Inflammatory macrophage treated with lipopolysaccharide for 4 hours (primary cell): ENCODE measurements around the gene PCSK6.

Experiments
- DNase-seq: peaks from one replicate; pipeline ENCODE4 v3.0.0-alpha.2; 2020

The PCSK6 gene

DNA sequence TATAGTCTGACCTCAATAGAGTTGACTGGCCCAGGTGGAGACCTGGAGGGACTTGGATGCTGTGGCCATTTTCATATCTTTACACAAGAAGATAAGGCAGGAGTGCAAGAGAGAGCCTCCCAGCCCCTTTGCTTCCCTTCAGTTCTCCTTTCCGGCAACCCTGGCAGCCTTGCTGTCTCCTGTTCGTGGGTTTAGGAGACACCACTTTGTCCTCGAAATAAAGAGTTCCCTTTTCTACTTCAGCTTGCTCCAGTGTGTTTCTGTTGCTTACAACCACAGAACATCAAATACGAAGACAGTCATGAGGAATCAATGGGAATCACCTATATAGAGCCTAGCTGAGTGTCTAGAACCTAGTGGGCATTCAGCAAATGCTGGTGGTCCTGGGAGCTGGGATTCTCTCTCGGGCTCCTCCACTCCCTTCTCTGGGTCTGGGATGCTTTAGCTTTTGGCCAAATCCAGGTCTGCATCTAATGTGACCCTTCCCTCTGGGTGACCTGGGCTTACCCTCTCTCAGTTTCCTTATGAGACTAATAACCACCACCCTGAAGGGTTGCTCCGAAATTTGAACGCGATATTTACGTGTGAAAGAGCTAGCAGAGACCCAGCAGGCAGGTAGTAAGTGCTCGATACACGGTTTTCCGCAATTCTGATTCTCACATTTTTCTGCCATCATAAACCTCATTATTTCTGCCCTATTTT is 44.5 kb downstream of the PCSK6 start:
- DNase-seq: peak; percentile 14

DNA sequence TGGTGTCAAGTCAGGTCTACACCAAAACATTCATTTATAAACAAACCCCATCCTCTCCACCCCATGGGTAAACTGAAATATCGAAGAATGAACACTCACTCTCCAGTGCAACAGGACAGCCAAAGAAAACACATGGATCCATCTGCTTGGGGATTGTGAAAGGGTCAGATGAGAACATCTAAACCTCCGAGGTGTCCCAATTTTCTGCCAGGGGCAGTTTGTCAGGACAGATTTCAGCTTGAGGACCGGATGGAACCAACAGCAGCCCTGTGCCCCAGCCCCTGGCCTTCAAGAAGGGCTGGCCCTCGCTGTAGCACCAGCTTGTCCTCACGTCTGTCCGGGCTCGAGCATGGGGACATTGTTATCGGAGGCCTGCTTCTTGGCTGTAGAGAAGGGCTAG is 45.5 kb downstream of the PCSK6 start:
- DNase-seq: no peak

DNA sequence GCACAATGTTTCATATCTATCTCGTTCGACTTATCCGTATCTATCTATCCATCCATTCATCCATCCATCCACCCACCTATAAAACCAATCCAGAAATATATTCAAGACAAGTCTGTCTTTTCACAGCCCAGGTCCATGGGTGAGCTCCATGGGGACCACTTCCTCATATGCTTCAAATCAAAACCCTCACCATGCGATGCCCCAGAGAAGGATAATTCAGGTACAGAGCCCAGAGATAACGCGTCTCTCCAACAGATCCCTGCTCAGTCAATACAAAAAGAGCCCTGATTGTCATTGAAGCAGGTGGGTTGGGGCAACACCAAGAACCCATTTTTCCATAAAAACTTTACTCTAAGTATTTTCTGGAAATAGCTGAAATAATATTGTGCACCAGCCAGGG is 47.2 kb downstream of the PCSK6 start:
- no peak for DNase-seq

DNA sequence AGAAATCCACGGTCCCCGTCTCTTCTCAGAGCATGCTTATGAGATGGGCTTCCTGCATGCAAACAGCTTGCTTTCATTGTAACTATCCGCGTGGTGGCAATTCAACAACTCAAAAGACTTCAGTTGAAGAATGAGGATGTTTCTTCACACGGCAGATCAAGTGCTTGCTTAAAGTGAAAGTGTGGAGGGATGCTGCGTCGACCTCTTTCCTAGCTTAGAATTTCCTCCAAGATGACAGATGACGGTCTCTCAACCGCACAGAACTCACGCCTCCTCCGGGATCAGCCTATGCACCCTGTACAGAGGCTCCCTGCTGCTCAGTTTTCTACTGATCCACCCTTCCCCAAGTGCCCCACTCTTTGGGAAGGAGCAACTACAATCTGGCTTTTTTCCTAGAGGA is 47.8 kb downstream of the PCSK6 start:
- peak; percentile 43 for DNase-seq

DNA sequence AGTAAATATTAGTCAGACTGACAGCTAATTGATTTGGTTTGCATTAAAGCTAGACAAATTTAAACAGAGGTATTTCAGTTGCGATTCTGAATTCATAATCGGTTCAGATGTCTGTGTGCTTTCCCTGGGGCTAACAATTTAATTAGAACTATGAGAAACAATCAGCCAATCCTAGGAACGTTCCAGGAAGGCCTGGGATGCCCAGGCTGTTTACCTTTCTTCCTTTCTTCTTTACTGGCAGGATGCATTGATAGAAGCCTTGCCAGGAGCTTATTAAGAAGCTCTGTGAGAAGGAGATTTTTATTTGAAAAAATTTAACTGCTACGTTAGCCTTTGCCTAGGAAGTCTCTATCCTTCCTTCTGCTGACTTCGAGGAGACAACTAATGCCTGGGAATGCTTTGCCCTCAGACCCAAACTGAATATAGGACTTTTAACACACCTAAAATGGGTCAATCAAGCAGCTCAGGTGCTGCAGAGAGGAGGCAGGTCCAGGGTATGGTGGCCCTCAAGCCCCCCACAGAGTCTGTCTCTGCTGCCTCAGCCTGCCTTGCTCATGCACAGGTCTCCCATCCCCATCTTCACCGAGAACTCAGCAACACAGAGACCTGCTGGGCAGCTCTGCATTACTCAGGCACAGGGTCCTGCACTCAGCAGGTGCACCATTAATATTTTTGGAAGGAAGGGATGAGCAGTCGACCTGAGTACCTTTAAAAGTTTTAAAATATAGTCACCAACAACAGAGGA is 48.5 kb downstream of the PCSK6 start:
- no peak for DNase-seq

DNA sequence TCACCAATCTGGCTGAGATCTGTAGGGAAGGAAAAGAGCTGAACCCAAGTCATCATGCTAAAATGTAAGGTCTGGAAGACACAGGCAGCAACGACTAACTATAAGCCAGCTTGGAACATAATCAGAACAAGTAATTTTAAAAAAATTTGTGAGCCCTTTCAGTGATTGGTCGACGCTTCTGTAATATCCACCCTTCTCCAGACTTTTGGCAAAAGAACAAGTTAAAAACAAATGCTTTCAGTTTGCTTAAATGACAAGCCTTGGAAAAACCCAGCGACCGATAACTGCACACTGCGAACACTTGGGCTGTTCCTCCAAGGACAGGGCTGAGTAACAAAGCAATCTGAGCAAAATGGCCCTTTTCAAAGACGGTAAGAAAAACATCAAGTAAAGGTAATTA is 49.6 kb downstream of the PCSK6 start:
- no peak for DNase-seq

DNA sequence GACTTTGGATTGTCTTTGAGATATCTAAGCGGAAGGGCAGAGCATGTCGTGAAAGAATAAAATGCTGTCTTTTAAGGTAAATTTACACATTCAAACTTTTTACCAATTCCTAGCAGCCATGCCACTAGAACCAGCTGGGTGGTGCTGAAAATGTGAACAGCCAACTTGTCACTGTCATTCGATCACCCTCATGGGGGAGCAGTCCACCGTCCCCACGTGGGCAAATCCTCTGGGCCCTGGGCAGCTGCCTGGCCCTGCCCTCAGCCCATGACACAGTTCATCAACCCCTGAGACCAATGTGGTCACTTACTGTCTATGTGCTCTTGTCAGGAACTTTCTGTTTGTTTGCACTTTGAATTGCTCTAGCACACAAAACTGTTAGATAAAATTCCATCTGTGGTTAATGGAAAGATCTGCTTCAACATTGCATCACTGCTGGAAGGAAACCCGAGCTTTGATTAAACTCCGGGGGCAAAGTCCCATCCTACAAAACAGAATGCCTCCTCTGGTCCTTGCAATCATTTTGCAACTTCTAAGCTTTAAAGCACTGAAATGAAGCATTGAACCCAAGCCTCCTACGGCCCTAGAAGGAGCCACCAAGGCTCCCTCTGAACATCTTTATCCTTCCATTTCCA is 50.1 kb downstream of the PCSK6 start:
- DNase-seq: no peak

DNA sequence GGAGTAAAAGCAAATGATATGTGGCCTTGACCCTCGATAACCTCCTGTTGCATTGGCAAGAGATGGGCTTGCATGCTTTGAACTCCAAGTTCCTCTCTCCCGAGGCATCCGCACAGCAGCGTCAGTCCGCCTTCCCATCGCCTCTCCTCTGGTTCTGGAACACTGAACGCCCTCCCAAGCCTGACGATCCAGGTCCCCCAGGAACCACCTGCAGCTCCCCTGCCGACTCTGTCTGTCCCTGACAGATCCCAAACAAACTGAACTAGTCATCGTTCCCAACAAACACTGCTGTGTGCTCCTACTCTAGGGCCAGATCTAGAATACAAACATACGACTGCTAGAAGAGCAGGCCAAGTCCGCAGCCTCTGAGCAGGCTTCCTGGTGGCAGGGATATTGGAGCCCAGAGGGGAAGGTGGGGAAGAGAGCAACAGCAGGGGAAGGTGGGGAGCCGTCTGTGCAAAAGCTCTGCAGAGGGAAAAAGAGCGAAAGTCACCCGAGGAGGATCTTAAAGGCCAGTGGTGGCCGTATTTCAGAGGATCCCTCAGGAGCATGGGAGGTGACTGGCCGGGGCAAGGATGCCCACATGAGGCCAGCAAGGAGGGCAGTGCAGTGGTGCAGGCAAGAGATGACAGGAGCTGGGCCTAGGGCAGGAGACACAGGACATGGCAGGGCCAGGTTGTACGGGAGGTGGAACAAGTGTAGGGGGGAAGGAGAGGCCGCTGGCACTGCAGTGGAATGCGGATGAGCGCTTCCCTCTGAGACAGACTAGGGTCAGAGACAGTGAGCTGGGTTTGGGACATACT is 50.8 kb downstream of the PCSK6 start:
- no peak for DNase-seq

DNA sequence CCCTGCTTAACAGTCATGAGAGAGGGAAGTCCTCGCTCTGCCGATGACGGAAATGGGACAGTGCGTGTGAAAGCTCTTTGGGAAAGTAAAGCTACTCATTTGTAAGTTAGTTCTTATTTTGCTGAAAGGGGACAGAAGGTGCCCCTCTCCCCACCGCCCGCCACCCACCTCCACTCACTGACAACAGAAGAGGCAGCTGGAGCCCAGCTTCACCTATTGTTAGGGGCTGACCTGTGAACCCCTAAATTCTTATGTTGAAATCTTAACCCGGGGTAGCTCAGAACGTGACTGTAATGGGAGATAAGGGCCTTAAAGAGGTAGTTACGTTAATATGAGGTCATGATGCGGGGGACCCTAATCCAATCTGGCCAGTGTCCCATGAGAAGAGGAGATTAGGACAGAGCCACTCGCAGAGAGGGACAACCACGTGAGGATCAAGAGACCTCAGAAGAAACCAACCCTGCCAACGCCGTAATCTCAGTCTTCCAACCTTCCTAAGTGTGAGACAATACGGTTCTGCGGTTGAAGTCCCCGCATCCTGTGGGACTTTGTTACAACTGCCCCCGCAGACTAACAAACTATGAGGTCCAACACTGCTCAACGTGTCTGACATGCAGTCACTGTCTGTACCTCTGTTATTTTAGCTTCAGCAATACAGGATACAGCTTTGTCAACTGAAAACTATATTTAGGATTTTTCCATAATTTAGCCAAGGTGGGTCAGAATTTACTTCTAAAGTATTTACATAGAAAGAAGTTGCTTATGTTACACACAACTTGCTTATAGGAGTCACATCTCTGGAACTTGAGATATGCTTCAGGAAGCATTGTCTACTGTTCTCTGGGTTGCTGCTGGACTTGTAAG is 51.7 kb downstream of the PCSK6 start:
- no peak for DNase-seq

DNA sequence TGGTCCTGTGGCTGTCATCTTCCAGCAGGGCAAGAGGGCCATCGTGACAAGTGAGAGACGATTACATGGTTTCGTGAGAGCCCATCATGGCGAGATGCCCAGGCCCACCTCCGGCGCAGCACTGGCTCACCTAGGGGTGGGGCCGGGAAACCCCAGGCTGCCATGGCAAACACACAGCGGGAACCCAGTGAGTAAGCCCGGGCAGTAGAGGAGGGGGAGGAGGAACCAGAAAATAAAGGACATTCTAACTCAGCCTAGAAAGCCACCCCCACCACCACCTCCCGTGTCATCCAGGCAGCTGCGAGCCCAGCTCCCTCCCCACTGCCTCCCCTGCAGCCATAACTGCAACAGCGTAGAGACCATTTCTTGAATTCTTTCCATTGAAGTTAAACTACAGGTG is 52.3 kb downstream of the PCSK6 start:
- DNase-seq: no peak

DNA sequence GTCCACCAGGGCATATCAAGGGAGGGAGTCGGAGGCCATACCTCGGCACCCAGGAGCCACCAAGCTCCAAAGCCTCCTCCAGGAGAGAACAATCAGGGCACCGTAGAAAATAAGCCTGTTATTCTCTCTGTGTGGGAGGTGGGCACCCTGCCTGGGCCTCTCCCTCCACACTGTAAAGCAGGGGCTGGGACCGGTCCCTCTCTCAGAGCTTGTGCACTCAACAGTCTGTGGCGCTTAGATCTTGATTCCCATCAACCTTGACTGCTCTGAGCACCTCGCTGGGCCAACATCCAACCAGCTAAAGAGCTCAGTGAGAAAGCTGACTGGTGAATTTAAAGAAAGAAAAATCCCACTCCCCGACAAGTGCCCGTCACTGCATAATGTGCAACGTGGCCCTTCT is 53.0 kb downstream of the PCSK6 start:
- no peak for DNase-seq

DNA sequence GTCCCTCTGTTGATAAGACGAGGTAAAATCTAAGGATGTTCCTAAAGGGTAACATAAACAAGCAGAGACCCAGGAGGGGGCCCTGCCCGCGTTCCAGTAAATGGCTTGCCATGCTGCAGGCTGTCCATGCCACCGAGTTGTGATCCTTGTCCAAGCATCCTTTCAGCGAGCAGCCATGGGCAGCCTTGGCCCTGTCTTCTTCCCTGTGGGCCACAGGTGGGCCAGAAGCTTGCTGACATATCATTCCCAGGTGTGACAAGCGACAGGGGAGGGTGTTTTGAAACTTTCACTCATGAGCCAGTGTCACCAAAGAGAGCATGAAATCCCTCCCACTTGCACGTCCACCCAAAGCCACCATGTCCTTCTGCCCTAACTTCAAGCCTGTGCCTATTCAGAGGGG is 53.7 kb downstream of the PCSK6 start:
- no peak for DNase-seq

DNA sequence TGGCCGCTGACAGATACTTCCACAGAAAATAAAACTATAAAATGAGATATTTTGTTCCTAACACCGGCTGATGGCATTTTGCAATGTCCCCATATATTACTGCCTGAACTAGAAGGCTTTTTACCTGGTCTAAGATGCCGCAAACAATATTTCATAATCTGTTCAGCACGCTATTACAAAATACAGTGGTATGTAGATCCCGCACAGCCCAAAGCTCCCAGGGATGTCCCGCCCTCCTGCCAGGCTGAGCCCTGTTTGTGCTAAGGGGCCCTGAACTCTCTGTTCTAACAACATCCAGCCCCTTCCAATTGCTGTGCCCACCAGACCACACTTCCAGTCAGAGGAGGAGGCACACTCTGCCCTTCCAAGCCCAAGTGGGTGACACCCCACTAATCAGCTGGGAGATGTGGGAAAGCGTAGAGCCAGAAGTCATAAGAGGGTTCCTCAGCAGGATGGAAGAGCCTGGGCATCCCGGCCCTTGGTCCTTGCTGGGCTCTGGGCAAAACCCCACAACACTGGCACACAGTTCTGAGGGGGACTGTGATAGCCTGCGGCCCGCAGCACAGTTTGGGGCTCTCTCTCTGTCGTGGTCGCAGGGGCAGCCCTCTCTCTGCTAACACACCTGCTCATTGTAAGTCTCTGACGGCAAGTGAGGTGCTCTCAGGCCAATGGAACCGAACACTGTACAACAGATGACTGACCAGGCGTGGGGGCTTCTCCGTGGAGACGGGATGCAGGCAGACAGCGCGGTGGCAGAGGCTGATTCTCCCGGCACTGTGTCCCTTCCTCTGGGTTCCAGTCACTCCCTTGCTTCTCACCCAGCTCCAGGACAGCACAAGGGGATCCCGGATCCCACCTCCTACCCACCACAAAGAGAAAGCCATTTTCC is 55.2 kb downstream of the PCSK6 start:
- DNase-seq: no peak

DNA sequence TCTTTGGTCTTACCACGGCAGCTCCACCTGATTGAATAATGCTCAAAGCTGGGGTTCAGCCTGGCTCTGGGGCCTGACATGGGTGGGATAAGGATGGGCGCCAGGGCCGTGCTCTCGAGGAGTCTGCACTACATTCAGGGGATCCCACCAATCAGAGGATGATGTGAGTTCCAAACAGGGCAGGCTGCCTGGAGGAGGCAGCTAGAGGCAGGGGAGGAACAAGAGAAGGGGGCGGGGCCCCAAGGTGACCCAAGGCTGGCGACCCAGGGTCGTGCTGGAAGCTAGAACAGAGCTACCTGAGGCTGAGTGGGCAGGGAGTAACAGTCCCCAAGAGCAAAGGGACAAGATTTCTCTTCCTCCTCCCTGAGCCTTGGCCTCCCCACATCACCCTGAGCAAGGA is 56.1 kb downstream of the PCSK6 start:
- no peak for DNase-seq

DNA sequence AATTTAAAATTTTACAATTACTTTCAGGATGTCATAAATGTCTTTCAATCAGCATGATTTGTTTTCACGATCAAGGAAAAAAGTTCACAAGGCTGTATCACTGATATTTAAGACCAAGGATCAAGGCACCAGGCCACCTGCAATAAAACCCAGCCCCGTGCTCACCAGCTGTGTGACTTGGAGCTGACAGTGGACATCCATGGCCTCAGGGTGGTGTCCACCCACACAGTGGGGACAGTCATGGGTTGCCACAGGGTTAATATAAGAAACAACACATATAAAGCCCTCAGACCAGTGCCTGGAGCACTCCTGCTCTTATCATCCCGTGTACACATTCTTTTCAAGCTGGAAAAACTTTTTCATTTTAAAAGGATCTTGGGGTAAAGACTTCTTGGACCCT is 56.5 kb downstream of the PCSK6 start:
- DNase-seq: no peak

DNA sequence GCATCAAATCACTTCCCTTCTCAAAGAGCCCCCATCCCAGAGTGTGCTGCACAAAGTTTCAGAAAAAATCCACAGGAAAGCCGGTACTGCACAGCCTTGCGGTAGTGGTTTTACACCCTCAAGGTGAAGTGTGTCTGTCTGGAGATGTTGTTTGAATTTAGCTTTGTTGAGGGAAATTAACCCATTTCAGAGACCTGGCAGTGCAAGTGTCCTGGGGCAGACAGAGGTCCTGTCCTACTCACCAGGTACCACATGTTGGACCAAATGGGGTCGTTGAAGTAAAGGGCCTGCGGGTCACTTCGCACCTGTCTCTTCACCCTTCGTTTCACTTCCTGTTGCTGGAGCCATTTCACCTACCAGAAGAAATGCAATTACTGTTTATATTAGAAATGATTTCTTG is 57.8 kb downstream of the PCSK6 start:
- no peak for DNase-seq

DNA sequence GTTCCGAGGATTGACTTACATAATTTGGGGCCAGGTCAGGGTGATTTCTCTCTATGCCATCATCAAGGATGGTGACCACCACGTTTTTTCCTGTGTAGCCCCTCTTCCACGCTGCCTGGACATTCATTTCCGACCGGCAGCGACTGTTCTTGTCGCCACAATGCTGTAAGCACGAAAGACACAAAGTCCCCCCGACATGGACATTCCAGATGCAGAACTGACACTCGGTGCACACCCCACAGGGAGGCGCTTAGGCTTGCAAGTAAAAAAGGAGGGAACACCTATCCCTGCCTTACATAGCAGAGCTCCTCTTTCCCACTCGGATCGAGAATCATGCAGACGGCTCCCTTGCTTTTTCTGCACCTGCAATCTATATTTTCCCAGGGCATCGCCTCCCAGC is 58.2 kb downstream of the PCSK6 start:
- no peak for DNase-seq

DNA sequence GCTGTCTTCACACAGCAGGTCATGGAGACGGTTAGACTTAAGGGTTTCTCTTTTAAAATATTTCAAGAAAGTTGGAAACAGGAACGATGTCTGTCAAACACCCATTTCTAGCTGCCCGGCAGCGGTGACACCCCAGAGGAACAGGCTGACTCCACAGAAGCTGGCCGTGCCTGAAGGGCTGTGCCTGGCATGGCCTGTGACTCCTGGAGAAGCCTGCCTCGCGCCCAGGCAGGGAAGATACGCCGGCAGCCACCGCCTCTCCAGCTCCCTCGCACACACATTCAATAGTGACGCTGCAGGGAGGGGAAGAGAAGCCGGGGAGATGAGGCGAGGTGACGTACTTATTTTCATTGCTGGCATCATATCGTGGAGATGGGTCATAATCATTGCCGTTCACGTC is 59.9 kb downstream of the PCSK6 start:
- DNase-seq: no peak

DNA sequence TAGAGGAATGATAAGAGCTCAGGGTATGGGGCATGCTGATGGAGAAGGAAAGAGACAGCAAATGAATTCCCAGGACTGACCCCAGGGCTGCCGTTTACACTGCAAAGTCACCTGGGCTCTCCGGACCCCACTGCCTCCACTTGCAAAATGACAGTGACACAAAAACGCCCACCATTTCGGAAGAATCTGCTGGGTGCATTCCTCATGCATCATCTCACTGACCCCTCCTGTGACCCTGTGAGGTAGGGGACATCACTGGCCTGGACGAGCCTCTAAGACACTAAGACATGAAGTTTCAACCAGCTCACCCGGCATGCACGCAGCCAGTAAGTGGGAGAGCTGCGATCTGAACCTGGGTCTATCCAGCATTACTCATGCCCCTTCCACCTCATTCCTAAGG is 60.3 kb downstream of the PCSK6 start:
- no peak for DNase-seq

DNA sequence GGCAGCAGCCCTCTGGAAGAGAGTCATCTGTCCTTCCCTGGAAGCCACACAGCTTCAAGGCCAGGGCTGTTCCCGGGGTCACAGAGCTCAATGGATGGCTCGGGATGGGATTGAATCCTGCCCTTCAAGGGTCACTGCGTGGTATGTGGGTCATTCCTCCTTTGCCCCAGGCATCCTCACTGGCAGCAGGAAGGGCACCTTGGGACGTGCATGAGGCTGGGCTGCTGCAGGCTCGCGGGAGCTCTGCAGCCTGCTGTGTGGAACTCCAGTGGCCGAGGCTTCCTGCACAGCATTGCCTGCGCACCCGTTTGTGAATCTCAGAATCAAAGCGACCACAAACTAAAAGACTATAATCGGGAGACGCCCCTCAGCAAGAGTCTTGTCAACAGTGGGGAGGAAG is 60.7 kb downstream of the PCSK6 start:
- no peak for DNase-seq
